Activated gamma-delta T cell treated with anti-CD3 and anti-CD28 coated beads, Interleukin-2, amount 50 U/mL, for 16 hours (primary cell): Measurements from ENCODE around the gene OR2T10.
"Not testable (repeated sequence)": the region's sequence is repeated elsewhere in the genome, so short reads cannot be mapped to it uniquely, and the experiment has no call there.

Source experiments
- DNase-seq: peaks from one replicate; pipeline ENCODE4 v3.0.0-alpha.2; 2020; ENCODE audit warnings: low read depth

OR2T10 gene

DNA sequence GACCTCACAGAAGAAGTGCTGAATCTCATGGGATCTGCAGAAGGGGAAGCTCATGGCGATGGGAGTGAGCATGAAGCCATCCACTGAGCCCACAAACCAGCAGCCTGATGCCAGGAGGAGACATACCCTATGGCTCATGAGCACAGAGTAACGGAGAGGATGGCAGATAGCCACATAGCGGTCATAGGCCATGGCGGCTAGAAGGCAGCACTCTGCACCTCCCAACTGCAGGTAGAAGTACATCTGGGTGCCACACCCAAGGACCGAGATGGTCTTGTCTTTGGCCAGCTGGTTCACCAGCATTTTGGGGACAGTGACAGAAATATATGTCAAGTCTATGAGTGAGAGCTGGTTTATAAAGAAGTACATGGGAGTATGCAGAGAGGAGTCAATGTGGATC is 4.3 kb downstream of the OR2T10 start:
- no peak for DNase-seq

DNA sequence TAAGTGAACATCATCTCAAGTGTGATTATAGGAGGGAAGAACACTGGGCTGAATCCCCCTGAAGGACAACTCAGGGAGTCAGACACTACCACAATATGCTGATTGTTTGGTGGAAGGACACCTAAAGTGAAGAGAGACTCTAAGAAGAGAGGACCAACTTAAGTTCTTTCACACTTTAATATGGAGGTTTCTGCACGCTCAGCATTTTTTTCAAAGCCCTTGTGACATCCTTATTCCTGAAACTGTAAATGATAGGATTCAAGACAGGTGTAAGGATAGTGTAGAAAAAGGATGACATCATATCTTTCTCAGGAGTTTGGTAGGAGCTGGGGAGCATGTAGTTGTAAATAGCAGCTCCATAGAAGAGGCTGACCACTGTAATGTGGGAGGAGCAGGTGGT is 4.8 kb downstream of the OR2T10 start:
- no peak for DNase-seq

DNA sequence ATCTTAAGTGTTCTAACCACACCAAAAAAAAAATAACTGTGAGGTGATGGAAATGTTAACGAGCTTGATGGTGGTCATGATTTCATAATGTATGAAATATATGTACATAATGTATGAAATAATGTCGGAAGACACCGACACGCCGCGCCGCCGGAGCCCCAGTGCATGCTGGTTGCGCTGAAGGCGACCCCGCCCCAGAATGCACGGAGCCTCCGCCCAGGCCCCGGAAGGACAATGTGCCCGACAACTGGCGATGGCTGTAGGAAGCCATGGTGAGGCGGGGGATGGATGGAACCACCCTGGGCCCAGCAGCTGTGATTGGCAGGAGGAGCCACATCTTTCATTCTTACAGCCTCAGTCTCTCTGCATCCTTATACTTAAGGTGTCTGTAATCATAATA is 7.4 kb downstream of the OR2T10 start:
- DNase-seq, result no peak

DNA sequence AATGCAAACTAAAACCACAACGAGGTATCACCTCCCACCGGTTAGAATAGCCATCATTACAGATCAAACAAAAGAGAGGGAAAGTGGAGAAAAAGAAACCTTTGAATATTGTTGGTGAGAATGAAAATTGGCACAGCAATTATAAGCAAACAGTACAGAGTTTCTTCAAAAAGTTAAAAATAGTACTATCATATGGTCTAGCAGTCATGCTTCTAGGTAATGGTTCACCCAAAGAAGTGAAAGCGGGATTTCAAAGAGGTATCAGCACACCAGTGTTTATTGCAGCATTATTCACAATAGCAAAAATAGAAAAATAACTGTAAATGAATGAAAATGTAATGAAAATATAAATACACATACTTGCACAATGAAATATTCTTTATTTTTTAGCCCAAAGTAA is 8.2 kb downstream of the OR2T10 start:
- no peak for DNase-seq

DNA sequence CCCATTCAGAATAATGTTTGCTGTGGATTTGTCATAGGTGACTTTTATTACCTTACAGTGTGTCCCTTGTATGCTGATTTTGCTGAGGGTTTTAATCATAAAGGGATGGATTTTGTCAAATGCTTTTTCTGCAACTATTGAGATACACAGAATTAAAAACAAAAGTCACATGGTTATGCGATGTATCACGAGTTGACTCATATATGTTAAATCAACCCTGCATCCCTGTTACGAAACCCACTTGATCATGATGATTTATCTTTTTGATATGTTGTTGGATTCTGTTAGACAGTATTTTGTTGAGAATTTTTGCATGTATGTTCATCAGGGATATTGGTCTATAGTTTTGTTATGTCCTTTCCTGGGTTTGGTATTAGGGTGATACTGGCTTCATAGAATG is 12.2 kb downstream of the OR2T10 start:
- no peak for DNase-seq

DNA sequence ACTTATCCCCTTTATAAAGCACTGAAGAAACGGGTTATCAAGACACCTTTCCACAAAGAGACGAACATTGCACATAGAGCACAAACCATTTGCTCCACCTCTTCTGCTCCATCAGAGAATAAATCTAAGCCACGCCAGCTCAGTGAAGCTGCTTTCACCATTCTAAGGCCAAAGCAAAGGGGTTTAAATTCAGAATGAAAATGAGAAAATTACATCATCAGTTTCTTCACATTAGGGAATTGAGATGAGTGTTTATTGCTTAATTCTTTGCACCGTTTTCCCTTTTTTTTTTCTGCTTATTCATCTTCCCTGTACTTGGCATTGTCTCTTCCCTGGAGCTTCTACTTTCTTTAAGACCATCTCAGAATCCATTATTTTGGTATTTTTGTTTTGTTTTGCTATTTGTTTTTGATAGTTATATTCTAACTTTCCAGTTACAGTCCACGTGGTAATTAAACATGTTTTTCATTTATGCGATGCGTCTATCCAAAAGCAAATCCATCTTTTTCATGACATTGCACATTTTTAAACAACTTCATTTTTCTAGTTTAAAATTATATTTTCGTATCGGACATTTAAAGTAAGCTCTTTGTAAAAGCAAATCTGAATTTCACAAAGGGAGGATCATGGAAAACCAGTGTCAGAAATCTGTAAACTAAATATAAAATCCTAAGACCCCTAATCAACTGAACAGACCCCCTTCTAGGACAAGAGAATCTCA is 21.1 kb downstream of the OR2T10 start:
- no peak for DNase-seq

DNA sequence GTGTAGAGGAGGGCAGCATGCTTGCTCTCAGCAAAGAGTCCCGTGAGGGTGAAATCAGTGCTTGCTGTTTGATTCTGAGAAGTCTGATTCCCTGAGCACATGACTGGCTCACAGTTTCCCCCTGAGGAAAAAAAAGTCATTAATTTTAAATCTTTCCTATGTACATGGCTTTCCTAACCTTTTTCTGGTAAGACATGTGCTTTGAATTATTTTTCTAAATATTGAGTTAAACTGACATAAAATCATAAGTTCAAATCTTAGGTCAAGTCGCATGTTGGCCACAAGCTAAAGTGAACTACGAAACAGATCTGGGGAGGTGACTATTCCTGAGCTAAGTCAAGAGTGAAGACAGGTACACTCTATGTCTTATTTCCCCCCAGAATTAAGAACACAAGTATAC is 22.8 kb downstream of the OR2T10 start, which contains the start of gene OR2T34:
Gene OR2T34 (minus strand): TSS at position 101 of the 400 bp plus-strand sequence. CDS start 0 bp downstream, at position 101.
- DNase-seq, result not testable (repeated sequence)

DNA sequence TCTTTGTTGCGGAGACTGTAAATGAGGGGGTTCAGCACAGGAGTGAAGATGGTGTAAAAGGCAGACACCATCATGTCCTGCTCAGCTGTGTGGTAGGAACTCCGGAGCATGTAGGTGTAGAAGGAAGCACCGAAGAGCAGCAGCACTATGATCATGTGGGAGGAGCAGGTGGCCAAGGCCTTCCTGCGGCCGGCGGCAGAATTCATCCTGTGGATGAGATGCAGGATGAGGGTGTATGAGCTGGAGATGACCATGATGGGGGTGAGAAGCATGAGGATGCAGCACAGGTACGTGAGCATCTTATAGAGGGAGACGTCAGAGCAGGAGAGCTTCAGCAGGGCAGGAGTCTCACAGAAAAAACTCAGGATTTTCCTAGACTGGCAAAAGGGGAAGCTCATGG is 23.6 kb downstream of the OR2T10 start:
- not testable (repeated sequence) for DNase-seq

DNA sequence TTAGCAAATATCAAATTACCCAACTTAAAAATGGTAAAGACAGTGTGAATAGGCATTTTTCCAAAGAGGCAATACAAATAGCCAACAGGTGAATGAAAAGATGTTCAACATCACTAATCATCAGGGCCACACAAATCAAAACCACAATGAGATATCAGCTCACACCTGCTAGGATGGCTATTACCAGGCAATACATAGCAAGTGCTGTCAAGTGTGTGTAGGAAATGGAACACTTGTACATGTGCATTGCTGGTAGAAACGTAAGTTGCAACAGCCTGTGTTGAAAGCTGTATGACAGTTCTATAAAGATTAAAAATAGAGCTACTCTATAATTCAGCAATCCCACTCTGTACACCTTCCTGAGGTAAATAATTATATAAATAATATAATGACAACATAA is 25.5 kb downstream of the OR2T10 start:
- not testable (repeated sequence) for DNase-seq

DNA sequence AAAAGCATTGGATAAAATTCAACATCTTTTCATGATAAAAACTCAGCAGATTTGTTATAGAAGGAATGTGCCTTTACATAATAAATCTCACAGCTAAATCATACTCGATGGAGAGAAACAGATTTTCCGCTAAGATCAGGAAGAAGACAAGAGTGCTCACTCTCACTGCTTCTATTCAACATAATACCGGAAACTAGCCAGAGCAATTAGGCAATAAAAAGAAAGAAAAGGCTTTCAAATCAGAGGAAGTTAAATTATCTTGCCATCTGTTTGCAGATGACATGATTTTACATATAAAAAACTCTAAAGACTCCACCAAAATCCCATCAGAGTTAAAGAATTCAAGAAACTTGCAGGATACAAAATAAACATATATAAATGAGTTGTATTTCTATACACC is 26.7 kb downstream of the OR2T10 start:
- DNase-seq, result not testable (repeated sequence)

DNA sequence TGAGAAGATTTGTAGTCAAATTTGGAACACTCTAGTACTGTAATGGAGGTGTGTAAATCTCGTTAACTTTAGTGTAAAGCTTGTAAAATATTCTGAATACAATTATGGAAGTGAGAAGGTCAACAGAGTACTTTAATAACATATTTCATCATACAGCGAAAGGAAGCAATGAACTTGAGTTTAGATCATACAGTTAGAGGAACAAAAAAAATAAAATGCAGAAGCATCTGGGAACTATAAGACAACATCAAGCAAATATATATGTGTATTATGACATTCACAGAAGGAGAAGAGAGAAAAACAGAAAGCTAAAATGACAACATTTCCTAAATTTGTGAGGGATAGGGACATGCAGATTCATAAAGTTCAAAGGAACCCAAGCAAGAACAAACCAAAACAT is 28.5 kb downstream of the OR2T10 start:
- DNase-seq, result not testable (repeated sequence)

DNA sequence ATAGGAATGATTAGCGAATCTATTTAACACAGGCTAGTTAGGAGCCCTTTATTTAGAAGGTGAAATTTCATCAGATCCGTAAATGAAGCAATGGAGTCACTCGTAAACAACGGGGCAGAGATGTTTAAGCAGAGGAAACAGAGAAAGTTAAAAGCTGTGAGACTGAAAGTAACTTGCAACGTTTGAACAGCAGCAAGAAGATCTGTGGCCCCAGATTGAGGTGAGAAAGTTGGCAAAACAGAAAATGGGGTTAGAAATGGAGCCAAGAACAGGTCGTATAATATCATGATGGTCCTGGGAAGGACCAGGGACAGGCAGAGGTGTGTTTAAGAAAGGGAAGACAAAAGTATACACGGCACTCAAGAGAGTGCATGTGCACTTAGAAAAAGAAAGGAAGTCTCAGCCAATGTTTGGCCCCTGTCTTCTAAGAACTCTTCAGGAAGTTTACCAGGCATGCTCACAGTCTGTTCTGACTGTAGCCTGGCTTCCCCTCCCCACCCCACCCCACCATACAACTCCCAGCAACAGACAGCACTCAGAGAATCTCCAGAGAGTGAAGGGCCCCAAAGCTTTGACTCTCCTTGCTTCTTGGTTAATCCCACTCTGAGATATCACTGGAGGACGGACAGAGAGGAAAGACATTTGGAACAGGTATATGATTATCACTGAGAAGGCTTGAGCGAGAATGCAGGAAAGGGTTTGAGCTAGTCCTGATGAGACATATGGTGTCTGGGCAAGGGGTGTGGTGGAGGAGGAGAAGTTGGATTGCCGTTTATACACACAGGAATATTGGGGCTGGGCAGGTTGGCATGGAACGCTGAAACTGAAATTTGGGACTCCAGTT is 31.7 kb downstream of the OR2T10 start:
- not testable (repeated sequence) for DNase-seq

DNA sequence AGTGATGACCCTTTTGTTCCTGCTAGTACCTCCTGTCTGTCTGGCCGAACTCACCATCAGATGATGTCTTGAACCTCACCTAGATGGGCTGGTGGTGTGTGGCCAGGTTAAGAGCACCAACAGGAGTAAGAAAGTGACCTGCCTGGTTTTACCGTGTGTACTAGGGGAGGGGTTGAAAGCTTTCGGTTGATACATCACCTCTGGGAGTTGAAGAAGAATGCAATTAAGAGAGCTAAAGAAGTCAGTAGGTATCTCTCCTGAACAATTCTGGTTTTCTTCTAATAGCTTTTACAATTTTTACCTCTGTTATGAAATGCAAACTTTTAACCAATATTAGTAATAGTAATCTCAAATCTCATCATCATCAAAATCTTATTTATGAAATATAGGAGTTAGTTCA is 34.8 kb downstream of the OR2T10 start, which contains the start of gene OR2T29:
Gene OR2T29 (minus strand): TSS at position 101 of the 400 bp plus-strand sequence. CDS start 3,281 bp downstream, outside the sequence.
- DNase-seq, result not testable (repeated sequence)

DNA sequence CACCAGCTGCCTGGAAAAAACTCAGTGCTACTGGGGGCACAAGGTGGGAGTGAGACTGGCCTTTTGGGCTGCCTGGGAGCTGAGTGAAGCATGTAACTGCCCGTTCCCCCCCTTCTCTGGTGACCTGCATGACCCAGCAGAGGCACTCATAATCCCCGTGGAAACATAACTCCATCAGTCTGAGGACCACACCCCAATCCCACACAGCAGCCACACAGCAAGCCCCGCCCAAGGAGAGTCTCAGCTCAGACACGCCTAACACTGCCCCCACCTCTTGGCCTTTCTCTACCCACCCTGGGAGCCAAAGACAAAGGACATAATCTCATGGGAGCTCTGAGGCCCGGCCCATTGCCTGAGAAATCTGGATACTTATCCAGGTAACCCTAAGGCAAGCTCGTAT is 46.5 kb downstream of the OR2T10 start:
- not testable (repeated sequence) for DNase-seq

DNA sequence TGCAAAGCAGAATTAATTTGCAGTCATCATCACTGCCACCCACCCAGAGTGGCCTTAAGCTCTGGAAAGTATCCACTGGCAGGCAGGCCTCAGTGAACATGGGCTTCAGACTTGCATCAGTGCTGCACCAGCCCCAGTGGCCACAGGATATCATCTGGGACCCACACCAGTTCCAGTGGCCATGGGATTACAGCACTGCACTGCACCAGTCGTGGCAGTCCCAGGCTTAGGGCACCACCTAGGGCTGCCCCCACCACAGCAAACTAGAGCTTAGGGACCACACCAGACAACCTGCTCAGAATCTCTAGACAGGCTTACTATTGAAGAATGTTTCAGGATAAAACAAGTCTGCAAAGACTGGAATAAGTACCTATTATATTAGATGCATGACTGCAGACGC is 50.1 kb downstream of the OR2T10 start:
- not testable (repeated sequence) for DNase-seq
